Glutamatergic neuron (in vitro differentiated cells): ENCODE results near the gene GRIP2. TPM values are rescaled to one million over a fixed set of nuclear protein-coding genes. Genes with fewer than 3 reads are reported as not detected.

Experiments used
- DNase-seq: peaks from one replicate; pipeline ENCODE4 v3.0.0; 2022
- H3K27ac Mint-ChIP-seq: one replicate; pipeline ENCODE4 v1.8.0; 2020; ENCODE audit warnings: mild to moderate bottlenecking, mixed read lengths, inconsistent platforms; ENCODE audit not compliant: unreplicated experiment
- H3K27me3 Mint-ChIP-seq: one replicate; pipeline ENCODE4 v1.8.0; 2020; ENCODE audit warnings: mild to moderate bottlenecking, moderate library complexity, mixed read lengths, inconsistent platforms; ENCODE audit not compliant: unreplicated experiment
- H3K36me3 Mint-ChIP-seq: one replicate; pipeline ENCODE4 v1.8.0; 2020; ENCODE audit warnings: mild to moderate bottlenecking, mixed read lengths, inconsistent platforms; ENCODE audit not compliant: unreplicated experiment
- H3K4me1 Mint-ChIP-seq: one replicate; pipeline ENCODE4 v1.8.0; 2020; ENCODE audit warnings: mild to moderate bottlenecking, low read depth, mixed read lengths, inconsistent platforms; ENCODE audit not compliant: unreplicated experiment
- H3K4me3 Mint-ChIP-seq: one replicate; pipeline ENCODE4 v1.8.0; 2020; ENCODE audit warnings: mild to moderate bottlenecking, mixed read lengths, inconsistent platforms; ENCODE audit not compliant: unreplicated experiment
- H3K9me3 Mint-ChIP-seq: one replicate; pipeline ENCODE4 v1.8.0; 2020; ENCODE audit warnings: mild to moderate bottlenecking, moderate library complexity, mixed read lengths, inconsistent platforms; ENCODE audit not compliant: unreplicated experiment
- CTCF ChIP-seq: fragments of 200-600 bp; sonication (generic); IDR thresholded peaks from one replicate; pipeline ENCODE4 v1.5.0; 2021; ENCODE audit not compliant: partially characterized antibody, unreplicated experiment
- total RNA-seq: library from RNA; stranded (reverse); fragmentation: NEBNext Ultra II Directional; extraction: Animal tissue kit (Norgen Biotek cat#: 25700); gene quantifications from one replicate; pipeline ENCODE4 v1.2.1, GENCODE V29; 2021; ENCODE audit not compliant: unreplicated experiment

Gene GRIP2
- total RNA-seq, 1 donor from 2014 or later = 0.34 TPM

GRCh38 chr3:14477311-14477935 is 62.7 kb downstream of the GRIP2 start:
- H3K36me3 Mint-ChIP-seq = peaks cover 7% of the 10 kb centered on the region
- no peaks in the 10 kb centered on the region for H3K9me3 Mint-ChIP-seq
- H3K4me3 Mint-ChIP-seq = no peak overlapping the region
- no peaks in the 10 kb centered on the region for H3K4me1 Mint-ChIP-seq
- TF ChIP-seq CTCF = no peak
- DNase-seq = no peak
- H3K27me3 Mint-ChIP-seq = peaks cover 9% of the 10 kb centered on the region
- H3K27ac Mint-ChIP-seq = no peak overlapping the region

GRCh38 chr3:14476583-14477265 is 63.4 kb downstream of the GRIP2 start:
- Mint-ChIP-seq H3K27me3 (peaks cover 10% of the 10 kb centered on the region), H3K36me3 (peaks cover 7% of the 10 kb centered on the region), H3K9me3 (no peaks in the 10 kb centered on the region), H3K4me3 (no peak overlapping the region), H3K27ac (no peak overlapping the region), H3K4me1 (no peaks in the 10 kb centered on the region)
- no peak for TF ChIP-seq CTCF
- DNase-seq = no peak

GRCh38 chr3:14475621-14476020 is 64.5 kb downstream of the GRIP2 start:
- DNase-seq = no peak
- no peaks in the 10 kb centered on the region for H3K9me3 Mint-ChIP-seq
- no peak overlapping the region for H3K4me3 Mint-ChIP-seq
- H3K27me3 Mint-ChIP-seq = peaks cover 6% of the 10 kb centered on the region
- no peaks in the 10 kb centered on the region for H3K4me1 Mint-ChIP-seq
- peaks cover 7% of the 10 kb centered on the region for H3K36me3 Mint-ChIP-seq
- no peak for TF ChIP-seq CTCF
- H3K27ac Mint-ChIP-seq = no peak overlapping the region

- Mint-ChIP-seq H3K4me3 (no peak overlapping the region), H3K9me3 (no peaks in the 10 kb centered on the region), H3K27ac (no peak overlapping the region), H3K27me3 (peaks cover 6% of the 10 kb centered on the region), H3K36me3 (peaks cover 7% of the 10 kb centered on the region), H3K4me1 (no peaks in the 10 kb centered on the region)
- no peak for DNase-seq
- TF ChIP-seq CTCF = no peak
These were observed 65.6 kb downstream of the GRIP2 start for GRCh38 chr3:14474363-14475081.
